Superior temporal gyrus (tissue), 1 donor: Measurements from ENCODE around the gene ETS1.

Source experiments
- DNase-seq: peaks from one replicate; pipeline ENCODE4 v3.0.0-alpha.2; 2016; ENCODE audit errors: extremely low spot score

Gene ETS1

DNA sequence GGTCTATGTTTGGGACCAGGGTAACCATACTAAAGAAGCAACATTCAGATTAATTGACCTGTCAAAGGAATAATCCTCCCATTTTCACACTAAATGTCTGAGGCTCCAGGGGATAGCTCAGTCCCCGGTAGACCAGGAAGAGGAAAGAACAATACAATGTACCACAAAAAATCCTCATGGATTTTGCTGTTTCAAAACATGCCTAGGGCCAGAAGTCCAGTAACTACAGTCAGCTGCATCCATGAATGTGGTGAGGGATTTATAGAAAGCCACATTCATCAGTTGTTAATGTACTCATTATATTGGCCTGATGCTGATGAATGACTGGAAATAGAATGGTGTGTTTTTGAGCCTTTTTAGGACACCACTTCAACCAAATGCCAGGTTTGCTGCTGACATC lies 6.9 kb upstream of the ETS1 start:
- DNase-seq: no peak

DNA sequence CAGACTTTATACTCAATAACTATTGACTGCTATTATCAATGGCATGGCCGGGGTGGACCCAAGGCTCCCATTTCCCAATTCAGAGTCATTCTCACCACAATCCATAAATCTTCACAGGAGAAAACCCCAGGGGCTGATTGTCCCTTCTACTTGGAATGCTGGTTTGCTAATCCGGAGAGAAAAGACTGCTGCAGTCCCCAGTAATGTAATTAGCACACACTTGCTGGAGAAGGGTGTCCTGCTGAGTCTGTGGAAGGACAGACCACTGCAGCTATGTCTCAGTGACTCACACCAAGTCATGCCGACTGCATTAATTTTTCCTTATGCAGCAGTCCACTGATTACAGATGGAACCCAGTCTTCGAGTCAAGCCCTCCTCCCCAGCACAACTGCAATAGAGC lies 5.9 kb upstream of the ETS1 start:
- DNase-seq: no peak

DNA sequence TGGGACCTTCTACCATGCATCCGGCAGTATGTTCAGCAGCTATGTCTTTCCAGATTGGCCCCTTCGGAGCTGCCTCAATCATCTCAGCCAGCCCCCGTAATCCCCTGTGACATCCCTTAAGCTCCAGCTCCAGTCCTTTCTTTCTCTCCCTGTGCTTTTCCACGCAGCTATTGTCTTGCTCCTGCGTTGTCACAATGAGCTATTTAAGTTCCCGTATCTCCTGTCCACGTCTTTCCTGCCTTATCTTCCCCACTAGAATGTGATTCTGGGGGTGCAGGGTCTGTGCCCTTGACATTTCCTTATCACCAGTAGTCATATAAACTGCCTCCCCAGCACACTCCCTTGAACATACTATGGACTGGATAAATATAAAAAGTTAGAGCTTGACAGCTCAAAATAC lies 5.1 kb upstream of the ETS1 start:
- DNase-seq: no peak

DNA sequence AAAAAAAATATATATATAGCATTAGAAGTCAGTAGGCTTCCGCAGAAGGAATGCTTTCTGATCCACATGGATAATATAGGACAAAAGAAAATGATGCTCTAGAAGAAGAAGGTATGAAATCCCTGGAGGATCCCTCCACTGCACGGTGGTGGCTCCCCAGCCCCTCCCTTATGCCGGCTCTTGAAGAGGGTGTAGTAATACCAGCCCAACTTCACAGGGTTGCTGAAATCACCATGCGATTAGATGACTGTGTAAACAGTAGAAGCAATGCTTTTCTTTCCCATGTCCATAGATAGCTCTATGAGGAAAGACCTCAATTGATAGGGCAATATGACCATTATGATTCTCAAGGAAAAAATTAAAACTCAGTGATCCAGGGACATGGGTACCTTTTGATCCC lies 3.2 kb upstream of the ETS1 start:
- DNase-seq: no peak

DNA sequence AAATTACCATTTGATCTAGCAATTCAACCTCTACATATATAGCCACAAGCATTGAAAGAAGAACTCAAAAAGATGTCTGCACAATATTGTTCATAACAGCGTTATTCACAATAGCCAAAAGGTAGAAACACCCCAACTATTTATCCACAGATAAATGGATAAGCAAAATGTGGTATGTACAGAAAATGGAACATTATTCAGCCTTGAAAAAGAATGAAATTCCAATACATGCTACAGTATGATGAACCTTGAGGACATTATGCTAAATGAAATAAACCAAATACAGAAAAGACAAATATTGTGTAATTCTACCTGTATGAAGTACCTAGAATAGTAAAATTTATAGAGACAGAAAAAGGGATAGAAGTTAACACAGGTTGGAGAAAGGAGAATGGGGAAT lies 2.6 kb upstream of the ETS1 start:
- DNase-seq: no peak

DNA sequence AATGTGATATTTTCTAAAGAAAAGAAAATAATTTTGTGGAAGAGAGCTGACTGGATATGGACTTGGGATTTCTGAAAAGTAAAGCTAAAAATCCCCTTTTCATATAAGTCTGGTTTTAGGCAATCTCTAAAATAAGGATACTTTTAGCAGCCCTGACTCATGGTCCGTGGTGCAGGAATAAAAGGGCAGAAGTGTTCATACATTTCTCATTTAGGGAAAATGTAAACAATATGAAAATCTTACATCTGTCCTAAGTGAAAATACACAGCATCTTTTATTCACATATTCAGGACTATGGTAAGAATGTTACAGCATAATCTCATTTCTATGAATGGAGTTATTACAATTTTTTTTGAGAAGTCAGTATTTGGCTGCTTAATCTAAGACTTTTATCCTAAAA lies 735 bp upstream of the ETS1 start:
- DNase-seq: no peak

DNA sequence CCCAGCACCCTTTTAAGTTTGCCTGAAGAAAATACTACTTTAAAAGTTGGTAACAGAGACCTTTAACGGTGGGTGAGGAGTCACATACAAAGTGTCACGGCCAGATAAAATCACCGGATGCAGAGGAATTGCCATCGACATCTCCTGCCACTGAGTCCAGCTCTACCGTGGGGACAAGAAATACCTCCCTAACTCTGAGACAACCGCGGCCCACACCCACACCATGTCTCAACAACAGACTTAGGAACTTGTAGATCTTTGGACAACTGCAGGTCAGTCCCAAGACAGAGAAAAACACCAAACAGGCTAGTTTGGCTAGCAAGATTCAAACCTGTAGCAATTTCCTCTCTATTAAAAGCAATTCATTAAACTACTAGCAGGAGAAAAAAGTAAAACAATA lies 669 bp downstream of the ETS1 start:
- DNase-seq: no peak

DNA sequence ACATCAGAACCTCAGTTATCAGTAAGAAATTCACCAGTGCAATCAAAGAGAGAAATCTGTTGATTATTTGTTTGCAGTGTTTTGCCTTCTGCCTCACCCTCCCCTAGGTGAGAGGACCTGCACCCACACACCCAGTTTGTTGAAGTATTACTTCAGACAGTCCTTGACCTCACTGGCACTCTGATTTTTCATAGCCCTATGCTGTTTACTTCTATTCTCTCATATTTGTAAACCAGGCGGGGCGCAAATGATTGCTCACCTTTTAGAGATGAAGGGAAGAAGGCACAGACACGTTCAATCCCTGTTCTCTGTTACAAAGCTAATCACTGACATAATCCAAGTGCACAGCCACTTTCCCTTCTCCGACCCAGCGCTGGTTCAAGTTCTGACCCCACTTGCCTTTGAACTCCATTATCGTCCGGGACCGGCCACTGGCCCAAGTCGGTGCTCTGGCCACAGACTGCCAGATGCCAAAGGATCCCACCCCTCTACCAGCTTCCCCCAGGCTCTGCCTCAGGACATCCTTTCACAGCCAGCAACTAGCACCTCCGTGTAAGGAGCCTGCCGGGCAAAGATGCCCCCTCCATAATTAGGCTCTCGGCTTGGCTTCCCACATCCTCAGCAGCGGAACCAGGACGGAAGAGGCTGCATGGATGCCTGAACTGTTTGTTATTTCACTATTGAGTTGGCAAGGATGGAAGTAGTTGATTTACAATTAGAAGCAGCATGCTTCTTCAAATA lies 1.7 kb downstream of the ETS1 start:
- no peak for DNase-seq

DNA sequence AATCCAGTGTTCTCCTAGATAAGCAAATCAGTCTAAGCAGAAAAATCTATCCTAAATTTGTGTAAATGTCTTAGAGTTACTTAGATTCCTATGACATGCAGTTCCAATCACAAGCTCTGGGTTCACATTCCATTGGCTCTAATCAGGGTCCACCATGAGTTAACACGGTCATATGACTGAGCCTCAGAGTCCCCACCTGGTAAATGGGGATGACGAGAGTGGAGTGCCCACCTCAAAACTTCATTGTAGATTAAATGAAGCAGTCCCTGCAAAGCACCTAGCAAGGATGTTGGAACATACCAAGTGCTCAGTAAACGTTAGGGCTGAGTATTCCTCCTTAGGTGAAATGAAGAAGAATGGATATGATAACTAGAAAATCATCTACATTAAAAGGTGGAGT lies 3.1 kb downstream of the ETS1 start:
- DNase-seq: no peak

DNA sequence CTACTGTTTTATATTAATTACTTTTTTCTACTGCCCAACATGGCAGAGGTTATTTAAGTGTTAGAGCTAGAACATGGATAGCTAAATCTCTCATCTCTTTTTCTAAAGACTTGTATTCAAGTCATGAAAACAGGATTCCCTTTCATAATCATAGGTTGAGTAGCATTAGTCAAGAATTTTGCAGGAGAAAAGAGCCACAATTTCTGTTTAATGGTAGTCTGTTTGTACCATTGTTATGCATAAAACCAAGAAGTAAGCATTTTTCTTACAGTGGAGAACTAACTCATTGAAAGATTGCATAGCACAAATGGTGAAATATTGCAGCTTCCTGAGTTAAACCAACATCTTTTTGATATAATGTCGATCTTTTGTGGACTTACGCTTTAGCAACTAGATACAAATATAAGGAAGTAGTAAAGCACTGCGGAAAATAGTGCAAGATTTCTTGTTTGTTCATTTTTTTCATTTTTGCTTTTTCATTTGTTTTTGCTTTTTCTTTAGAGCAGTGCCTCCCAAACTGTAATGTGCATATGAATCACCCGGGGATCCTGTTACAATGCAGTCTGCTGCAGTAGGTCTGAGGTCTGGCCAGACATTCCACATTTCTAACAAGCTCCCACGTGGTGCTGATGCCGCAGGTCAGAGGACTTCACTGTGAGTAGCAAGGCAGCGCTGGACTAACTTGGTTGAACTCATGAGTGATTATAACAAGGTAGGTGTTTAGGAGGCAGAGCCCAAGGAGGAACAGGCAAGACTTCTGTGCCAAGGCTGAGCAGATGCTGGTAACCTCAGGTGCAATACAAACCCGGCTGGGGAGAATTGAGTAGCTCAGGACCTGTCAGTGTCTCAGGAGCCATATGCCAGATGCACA lies 4.6 kb downstream of the ETS1 start:
- no peak for DNase-seq

DNA sequence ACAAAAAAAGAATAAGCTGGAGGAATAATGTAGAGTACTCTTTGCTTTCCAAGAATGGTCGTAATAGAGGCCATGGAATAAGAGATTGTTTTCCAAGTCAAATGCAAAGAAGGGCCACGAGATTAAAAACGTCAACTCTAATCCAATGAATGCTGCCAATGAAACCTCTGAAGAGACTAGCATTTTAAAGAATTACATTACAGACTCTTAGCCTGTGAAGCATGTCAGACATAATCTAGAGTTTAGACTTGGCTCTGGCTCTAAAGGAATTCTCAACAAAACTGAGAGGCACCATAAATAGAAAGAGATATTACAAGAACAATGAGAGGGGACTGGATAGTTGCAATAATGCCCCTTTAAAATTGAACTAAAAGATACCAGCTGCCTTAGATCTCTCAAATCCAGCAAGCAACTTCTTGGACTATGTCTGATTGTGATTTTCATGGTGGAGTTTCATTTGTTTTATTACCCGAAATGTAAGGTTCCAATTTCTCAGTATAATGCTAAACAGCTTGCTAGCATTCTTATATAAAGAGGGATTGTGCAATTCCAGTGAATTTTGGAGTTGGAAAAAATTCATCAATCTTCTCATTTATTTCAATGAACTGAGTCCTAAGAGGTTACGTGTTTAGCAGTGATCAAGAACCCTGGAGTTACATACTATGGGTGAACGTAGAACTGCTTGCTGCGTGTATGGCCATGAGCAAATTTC lies 5.6 kb downstream of the ETS1 start:
- no peak for DNase-seq

DNA sequence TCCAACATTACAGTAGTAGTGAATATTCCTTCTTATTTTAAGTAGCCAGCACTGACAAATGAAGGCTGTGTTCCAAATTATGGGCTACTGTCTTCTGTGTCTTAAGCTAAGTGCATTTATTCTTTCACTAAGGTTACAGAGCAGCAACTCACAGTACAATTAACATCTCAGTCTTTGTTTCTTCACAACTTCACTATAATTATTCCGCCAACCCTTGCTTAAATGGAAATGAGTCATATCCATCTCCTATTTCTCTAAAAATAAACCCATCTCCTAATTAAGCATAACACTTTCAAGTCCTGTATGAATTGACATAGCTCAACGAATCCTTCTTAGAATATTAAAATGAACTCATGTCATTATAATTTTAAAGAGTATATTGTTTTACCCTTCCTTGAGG lies 6.7 kb downstream of the ETS1 start:
- no peak for DNase-seq

DNA sequence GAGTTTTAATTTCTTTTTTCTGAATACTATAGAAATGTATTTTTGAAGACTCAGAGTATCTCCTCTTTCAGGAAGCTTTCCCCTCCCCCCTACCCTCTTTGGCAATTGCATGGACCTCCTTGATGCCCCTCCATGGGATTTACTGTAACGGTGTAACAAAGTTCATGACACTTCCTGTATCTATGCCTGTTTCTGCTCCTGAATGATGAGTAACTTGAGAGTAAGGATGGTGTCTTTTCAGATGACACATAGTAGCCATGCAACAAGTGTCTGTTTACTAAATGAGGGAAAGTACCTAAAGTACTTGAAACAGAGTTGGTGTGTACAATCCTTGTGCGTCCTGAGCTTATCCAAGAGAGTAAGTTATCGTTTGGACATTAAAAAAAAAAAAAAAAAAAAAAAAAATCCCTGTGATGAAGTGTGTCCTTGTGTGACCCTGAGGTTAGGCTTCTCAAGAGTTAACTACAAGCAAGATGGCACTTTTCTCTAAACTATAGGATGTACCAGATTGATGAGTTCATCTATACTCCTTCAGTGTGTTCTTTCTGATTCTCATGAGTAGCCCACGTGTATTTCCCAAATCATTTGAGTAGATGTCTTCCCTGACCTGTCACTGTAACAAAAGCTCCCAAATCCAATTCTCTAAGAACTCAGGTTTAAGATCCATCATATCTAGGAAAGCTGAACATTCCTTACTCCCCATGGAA lies 7.4 kb downstream of the ETS1 start:
- no peak for DNase-seq

DNA sequence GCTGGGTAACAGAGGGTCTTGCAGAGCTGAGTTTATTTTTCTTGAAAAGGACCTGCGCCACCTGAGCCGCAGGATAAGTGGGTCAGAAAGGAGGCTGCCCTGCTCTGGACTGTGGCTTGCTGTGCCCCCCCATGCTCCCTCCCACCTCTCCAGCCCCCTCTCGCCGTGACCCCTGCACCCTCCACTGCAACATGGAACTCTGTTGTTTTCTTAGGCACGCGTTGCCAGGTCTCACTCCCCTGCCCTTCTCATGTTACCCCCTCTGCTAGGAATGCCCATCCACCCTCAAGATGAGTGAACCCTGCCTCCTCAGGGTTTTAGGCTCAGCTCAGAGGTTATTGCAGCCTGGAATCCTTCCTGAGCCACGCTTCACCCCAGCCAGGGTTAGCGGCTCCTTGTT lies 10.8 kb downstream of the ETS1 start:
- DNase-seq: no peak

DNA sequence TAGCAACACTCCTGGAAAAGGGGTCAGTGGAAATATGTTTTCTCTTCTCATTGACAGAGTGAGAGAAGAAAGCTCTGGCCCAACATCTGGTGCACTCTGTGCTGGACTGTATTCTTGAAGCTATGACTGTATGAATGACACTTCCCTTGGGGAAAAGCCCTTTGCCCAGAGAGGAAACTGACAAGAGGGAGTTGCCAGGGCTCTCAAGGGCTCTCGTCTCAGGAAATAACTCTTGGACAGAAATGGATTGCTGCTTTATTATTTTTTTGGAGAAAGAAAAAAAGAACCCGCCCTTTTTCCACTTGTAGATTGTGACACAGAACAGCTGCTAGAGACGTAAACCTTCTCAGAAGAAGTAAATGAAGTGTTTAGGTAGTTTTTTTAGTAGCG lies 11.4 kb downstream of the ETS1 start:
- DNase-seq: no peak

DNA sequence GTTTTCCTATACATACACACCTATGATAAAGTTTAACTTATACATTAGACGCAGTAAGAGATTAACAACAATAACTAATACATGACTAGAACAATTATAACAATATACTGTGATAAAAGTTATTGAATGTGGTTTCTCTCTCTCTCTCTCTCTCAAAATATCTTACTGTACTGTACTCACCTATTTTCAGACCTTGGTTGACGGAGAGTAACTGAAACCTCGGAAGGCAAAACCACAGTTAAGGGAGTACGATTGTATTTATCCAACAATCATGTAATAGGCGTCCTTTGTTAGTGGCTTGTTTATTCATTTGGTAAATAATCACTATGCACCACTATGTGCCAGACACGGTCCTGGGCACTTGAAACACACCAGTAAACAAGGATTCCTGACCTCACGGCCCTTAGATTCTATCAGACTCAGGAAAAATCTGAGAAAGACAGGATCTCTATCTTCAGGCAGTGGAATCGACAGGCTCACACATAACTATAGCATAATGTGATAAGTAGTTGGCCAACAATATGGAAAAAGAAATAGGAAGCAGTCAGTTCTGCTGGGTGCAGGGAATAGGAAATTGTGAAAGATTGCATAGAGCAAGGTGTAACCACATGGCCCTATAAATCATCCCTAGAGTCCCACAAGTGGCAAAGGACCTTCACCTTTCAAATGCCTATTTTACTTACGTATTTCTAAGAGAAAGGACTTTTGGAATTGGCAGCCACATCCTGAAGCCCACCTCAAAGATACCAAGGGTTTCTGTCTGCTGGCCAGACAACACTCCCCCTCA lies 12.0 kb downstream of the ETS1 start:
- no peak for DNase-seq

DNA sequence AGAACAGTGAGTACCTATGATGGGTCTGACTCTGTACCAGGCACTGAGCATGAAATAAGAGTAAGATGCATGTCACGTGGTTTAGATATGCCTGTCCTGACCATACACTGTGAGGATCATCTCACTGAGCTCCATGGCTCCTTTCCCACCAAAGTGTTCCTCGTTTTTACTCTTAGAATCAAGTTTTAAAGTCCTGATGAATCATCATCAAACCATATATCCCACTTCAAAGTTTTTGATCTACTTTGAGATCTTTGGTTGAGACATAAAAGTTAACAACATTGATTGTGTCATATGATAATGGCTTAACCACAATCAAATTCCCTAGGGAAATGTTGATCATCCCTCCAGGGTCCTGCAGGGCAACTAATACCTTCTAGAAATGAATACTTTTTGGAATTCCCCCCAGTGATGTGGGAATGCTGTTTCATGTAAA lies 12.8 kb downstream of the ETS1 start:
- DNase-seq: no peak

DNA sequence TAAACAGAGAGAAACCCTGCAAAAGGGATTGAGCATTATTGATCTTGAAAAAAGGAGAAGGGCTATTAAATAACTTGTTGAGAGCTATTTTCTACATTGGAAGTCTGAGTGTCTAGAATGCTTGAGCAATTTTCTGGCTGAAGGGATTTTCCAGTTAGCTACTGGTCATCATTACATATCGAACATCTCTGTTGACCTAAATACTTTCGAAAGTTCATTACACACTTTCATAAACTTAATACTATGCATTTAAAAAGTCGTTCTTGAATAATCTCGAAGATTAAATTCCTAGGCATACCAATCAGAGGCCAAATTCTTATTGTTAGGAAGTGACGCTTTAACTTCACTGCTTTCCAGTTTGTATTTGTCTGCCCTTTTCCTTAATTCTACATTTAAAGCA lies 13.7 kb downstream of the ETS1 start:
- DNase-seq: no peak

DNA sequence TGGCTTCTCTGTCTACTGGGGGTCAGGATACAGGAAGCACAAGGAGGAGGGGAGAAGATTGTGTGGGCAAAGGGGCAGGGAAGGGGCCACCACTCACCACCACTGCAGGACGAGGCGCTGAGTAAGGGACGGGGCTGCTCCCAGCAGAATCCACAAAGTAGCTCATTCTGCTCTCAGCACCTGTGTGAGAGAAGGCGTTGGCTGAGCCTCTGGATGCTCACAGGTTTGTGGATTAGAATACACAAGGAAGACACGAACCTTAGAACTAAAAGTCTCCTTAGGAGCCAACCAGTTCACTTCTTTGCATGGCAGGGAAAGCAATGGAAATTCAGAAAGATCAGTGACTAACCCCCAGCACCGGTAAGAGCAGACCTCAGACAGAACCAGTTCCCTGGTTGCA lies 14.4 kb downstream of the ETS1 start:
- no peak for DNase-seq

DNA sequence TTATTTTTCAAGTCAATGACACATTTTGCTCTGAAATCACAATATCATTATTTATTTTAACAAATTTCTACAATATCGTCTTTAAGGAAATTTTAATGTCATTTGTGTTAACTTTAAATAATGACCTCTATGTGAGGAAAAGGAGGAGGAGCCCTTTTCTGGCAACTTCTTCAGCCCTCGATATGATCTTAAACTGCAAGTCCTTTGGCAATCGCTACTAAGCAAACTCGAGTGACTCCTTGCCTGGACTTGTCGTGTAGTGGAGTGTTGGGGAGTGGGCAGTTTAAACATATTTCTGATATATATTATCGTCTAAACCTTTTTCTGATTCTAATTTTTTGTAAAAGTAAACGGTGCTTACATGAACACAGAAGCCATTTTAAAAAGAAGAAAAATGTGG lies 16.7 kb downstream of the ETS1 start:
- no peak for DNase-seq

DNA sequence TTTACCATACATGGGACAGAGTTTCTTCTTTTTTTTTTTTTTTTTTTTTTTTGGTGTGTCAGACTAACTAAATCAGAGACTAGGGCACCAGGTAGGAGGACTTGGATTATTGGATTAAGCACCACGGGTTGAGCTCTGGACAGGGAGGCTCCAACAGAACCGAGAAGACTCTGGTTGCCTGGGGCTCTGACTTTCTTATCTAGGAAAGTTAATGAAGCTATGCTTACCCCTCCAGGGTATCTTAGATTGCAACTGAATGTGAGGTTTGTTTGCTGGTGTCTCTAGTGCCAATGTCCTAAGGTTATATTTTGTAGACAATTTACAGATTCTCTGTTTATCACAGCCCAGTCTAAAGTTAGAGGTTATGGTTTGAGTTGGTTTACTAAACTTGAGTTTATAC lies 18.1 kb downstream of the ETS1 start:
- DNase-seq: no peak
